Activated CD8-positive, alpha-beta memory T cell treated with anti-CD3 and anti-CD28 coated beads, Interleukin-2, amount 50 U/mL, for 48 hours (primary cell): ENCODE measurements around the gene KHNYN.
A peak's percentile ranks its signal among the peaks of the same experiment; 100 is the strongest.
"Not testable (repeated sequence)": the region's sequence is repeated elsewhere in the genome, so short reads cannot be mapped to it uniquely, and the experiment has no call there.

ENCODE experiments used
- DNase-seq: peaks from one replicate; pipeline ENCODE4 v3.0.0-alpha.2; 2020

Gene KHNYN

DNA sequence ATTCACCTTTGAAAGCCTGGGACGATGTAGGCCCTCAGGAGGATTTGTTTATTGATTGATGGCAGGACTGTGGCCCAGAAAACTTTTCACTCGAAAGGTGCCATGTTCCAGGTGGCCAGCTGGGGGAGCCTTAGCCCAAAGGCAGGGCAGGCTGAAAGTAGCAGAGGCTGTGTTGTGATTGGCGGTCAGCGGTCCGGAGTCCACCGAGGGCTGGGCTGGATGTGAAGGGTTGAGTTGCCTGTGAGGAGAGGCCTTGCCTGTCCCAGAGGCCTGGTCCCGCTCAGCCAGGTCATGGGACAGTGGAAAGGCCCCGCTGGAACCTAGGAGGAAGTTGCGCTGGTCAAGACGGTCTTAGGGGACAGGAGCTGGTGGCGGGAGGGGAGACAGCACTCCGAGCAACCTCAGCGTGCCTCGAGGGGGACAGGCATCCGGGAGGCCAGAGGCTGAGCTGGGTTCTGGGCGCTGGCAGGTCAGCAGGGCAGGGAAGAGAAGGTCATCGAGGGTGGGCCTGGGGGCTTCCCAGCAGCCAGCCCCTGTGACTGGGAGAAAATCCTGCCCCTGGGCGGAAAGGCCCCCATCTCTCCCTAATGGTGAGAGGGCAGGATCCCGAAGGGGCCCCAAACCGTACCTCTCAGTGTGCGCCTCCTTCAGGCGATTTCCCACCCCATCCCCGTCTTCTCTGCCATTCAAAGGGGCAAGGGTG, 52.0 kb downstream of the KHNYN start:
- DNase-seq, result peak; percentile 78

DNA sequence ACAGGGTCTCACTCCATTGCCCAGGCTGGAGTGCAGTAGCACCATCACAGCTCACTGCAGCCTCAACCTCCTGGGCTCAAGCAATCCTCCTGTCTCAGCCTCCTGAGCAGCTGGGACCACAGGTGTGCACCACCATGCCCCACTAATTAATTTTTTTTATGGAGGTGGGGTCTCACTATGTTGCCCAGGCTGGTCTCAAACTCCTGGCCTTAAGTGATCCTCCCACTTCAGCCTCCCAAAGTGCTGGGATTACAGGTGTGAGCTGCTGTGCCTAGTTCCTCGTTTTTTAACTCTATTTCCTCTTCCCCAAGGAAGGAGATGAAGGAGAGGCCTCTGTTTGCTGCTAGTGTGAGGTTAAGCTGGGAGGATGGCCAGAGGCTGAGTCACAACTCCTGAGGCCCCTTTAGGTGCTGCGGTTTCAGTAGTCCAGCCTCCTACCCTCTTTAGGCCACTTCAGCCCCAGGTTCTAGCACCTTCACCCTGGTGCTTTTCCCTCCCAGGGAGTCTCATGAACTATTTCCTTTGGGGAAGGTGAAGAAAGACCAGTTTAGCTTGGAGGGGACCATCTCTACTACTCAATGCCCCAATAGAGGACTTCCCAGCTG, 53.0 kb downstream of the KHNYN start:
- not testable (repeated sequence) for DNase-seq

- no peak for DNase-seq
Measured at GRCh38 chr14:24483604-24484252, 54.0 kb downstream of the KHNYN start.
